ENCODE data around the gene LARP4.

DNA sequence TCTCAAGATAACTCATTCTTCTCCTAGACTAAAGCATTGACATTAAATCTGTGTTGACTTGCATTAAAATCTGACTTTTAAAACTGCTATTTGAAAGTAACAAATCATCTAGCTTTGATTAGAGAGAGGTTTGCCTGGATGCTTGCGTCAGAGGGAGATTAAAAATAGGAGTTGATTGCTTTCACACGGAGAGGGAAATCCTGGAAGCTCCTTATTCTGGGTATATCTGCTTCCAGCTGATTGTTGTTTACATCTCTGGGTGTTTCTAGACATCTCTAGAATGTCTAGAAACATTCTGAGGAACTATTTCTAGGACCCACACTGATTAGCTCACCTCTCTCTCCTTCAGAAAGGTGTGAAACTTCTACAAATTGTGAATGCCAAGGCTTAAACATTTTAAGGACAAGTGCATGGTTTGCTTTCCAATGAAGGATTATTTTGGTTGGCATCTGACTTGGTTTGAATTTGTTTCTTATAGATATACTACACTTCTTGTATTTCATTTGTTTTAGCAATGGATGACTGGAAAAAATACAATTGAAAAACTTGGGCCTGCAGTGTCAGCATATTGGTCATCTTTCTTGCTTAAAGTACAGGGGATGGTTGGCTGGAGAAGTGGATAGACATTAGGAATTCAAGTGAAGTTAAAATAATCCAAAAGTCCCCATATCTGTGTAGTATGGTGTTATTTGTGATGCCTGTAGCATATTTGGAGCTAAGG is 106.2 kb downstream of the LARP4 start:
- TF ChIP-seq CTCF (IDR thresholded peaks at IDR 0.05) (no peak), POLR2A (IDR thresholded peaks at IDR 0.05) (no peak)

Data from Peyer's patch (tissue), 4 donors.